Body of pancreas (tissue), 4 donors: ENCODE results near the gene CFAP92. TPM values are rescaled to one million over a fixed set of nuclear protein-coding genes. Genes with fewer than 3 reads are reported as not detected.
A peak's percentile ranks its signal among the peaks of the same experiment; 100 is the strongest.

Source experiments
- ATAC-seq: fragments of 150-250 bp; one replicate; pipeline ENCODE4 v1.9.1; 2016
- DNase-seq, 4 donors: peaks; one replicate each; pipeline ENCODE4 v3.0.0-alpha.2; 2019
- H3K27ac ChIP-seq, 4 donors: fragments of 200-600 bp; sonication (generic); 1 replicate in 3 of 4; 2 replicates in 1 of 4; pipeline versions ENCODE4 v1.5.1 to v1.6.1; 2016 to 2019; ENCODE audit warnings: mild to moderate bottlenecking in 1 of 4, mixed read lengths in 1 of 4, moderate library complexity in 1 of 4
- H3K27me3 ChIP-seq, 2 donors: fragments of 200-600 bp; sonication (generic); one replicate each; pipeline ENCODE4 v1.6.0; 2016; ENCODE audit warnings: mild to moderate bottlenecking in 1 of 2
- H3K36me3 ChIP-seq, 2 donors: fragments of 200-600 bp; sonication (generic); replicated peaks in 1 of 2; 2 replicates each; pipeline ENCODE4 v1.5.1; 2016; ENCODE audit warnings: low read depth in 2 of 2; ENCODE audit not compliant: insufficient read depth in 1 of 2
- H3K4me1 ChIP-seq: fragments of 200-600 bp; sonication (generic); one replicate; pipeline ENCODE4 v1.6.0; 2016
- H3K4me3 ChIP-seq, 2 donors: fragments of 200-600 bp; sonication (generic); 1 replicate in 1 of 2; 2 replicates in 1 of 2; pipeline ENCODE4 v1.5.1; 2016 to 2019
- H3K9me3 ChIP-seq, 3 donors: fragments of 200-600 bp; sonication (generic); 1 replicate in 2 of 3; 2 replicates in 1 of 3; pipeline ENCODE4 v1.5.1; 2016
- POLR2A ChIP-seq, 3 donors: fragments of 450-650 bp; IDR thresholded peaks; one replicate each; pipeline ENCODE4 v1.6.1; 2016; ENCODE audit warnings: antibody characterized with exemption in 3 of 3, mild to moderate bottlenecking in 2 of 3
- WGBS, 2 donors: methylation state at CpG; one replicate each; pipeline ENCODE4 v1.1.5; 2017; 5-methylcytosine and 5-hydroxymethylcytosine counted together
- intact Hi-C: fragments of 100-400 bp; cut with DNase I; formaldehyde crosslinking; loops from one replicate; pipeline ENCODE4 v1.15.1; 2023
- total RNA-seq, 2 donors: library from RNA; depleted of rRNA; stranded (reverse); fragments of >200 nt; gene quantifications; one replicate each; pipeline ENCODE4 v1.1.0, GENCODE V29; 2016
- TF ChIP-seq, protein P1 (sequence below), 7 experiments: fragments of 450-650 bp in 4 of 7; fragments of 200-600 bp in 3 of 7; sonication (generic) in 3 of 7; IDR thresholded peaks; one replicate each; pipeline ENCODE4 v1.5.1; 2016 to 2019; ENCODE audit warnings: antibody characterized with exemption in 7 of 7

Gene CFAP92
- total RNA-seq, 2 donors from 2014 or later: not detected

DNA sequence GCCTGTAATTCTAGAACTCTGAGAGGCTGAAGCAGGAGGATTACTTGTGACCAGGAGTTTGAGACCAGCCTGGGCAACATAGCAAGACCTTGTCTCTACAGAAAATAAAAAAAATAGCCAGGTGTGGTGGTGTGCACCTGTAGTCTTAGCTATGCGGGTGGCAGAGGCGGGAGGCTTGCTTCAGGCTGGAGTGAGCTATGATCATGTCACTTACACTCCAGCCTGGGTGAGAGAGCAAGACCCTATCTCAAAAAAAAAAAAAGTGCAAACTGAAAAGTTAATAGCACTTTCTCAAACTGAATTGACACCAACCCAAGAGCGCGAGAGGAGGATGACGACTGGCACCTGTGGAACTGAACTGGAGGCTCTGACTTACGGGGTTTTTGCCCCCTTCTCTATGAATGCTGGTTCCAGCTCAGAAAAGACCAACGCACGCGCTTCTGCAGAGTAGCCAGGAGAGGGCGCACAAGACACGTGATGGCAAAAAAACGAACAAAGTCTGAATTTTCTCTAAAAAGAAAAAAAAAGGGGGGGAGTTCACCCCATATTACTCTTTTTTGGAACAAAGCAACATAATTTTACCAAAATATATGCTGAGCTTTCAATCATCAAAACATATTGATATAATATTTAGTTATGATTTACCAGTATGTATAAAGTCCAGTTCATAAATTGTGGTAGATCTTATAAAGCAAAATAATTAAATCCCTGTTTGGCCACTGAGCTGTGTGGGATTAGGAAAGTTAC, 23.7 kb downstream of the CFAP92 start:
- H3K27ac ChIP-seq: no peak overlapping the region
- no peaks in the 10 kb centered on the region for H3K4me1 ChIP-seq

DNA sequence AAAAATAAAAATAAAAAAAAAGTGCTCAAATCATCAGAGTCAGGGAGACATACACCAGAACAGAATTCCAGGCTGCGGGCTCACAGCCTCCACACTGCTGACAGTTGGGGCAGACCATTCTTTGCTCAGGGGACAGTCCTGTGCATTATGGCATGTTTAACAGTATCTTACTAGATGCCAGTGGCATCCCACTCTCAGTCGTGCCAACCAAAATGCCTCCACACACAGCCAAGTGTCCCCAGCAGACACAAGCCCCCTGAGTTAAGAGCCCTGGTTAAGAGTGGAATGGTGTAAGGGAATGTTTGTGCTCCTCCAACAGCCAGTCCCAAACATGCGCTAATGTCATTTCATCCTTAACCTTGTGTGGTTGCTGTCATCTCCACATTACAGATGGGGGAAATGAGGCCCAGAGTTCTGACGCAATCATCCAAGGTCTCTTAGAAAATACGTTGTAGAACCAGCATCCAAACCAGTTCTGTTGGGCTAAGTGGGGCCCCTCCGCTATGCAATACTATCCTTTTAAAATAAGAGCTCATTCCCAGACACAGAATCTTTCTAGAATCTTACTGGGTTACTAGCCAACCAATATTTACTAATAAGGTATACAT, 26.0 kb downstream of the CFAP92 start:
- Histone ChIP-seq H3K36me3 (no peaks in the 10 kb centered on the region), H3K27ac (no peak overlapping the region), H3K4me1 (no peaks in the 10 kb centered on the region), H3K9me3 (no peaks in the 10 kb centered on the region), H3K27me3 (no peaks in the 10 kb centered on the region), H3K4me3 (no peak overlapping the region)
- intact Hi-C loops: loop anchor here (5.0 kb wide), 1 partner anchor 279 kb away; the partner anchor contains the start of gene COPG1
- TF ChIP-seq, protein P1, sequence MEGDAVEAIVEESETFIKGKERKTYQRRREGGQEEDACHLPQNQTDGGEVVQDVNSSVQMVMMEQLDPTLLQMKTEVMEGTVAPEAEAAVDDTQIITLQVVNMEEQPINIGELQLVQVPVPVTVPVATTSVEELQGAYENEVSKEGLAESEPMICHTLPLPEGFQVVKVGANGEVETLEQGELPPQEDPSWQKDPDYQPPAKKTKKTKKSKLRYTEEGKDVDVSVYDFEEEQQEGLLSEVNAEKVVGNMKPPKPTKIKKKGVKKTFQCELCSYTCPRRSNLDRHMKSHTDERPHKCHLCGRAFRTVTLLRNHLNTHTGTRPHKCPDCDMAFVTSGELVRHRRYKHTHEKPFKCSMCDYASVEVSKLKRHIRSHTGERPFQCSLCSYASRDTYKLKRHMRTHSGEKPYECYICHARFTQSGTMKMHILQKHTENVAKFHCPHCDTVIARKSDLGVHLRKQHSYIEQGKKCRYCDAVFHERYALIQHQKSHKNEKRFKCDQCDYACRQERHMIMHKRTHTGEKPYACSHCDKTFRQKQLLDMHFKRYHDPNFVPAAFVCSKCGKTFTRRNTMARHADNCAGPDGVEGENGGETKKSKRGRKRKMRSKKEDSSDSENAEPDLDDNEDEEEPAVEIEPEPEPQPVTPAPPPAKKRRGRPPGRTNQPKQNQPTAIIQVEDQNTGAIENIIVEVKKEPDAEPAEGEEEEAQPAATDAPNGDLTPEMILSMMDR (IDR thresholded peaks at IDR 0.05): no peak
- DNase-seq (no peak), ATAC-seq (no peak)
- whole genome bisulfite sequencing, 2 donors: 70 to 72% methylated on average over 6 of the region's 6 CpGs

More for the DNA sequence above, 23.7 kb downstream of the CFAP92 start:
- Histone ChIP-seq H3K9me3 (no peaks in the 10 kb centered on the region), H3K27me3 (no peaks in the 10 kb centered on the region), H3K4me3 (no peak overlapping the region), H3K36me3 (no peaks in the 10 kb centered on the region)
- peak; percentile 37 to 50 (median 41) for DNase-seq
- WGBS, 2 donors: 8% methylated on average over 12 of the region's 12 CpGs
- peak; percentile 64 for ATAC-seq
- intact Hi-C loops: loop anchor here (5.0 kb wide), 1 partner anchor 277 kb away; the partner anchor contains the start of gene COPG1
- TF ChIP-seq, protein P1 (IDR thresholded peaks at IDR 0.05): peak; percentile 69 to 93 (median 82)
- TF ChIP-seq POLR2A (IDR thresholded peaks at IDR 0.05): no peak

DNA sequence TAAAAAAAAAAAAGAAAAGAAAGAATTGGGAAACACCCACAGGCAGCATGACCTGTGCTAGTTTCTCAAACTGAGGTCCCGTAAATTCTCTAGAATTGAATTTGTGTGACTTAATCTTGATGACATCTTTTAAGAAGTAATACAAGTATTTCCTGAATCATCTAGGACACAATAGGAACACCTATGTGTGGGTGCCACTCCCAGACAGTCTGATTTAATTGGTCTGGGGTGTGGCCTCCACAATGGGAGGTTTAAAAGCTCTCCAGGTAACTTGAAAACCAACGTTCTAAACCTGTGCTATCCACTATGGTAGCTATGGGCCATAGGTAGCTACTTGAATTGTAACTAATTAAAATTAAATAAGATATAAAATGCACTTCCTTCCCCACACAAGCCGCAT, 28.1 kb downstream of the CFAP92 start:
- no peak overlapping the region for H3K4me3 ChIP-seq
- no peak for TF ChIP-seq POLR2A (IDR thresholded peaks at IDR 0.05)
- TF ChIP-seq, protein P1 (IDR thresholded peaks at IDR 0.05): no peak
- H3K9me3 ChIP-seq: no peaks in the 10 kb centered on the region
- 76 to 78% methylated on average over 3 of the region's 3 CpGs for WGBS, 2 donors
- no peak for DNase-seq
- no peaks in the 10 kb centered on the region for H3K4me1 ChIP-seq
- no peak overlapping the region for H3K27ac ChIP-seq
- no peaks in the 10 kb centered on the region for H3K27me3 ChIP-seq
- ATAC-seq: no peak
- intact Hi-C loops: loop anchor here (5.0 kb wide), 1 partner anchor 281 kb away; the partner anchor contains the start of gene COPG1
- H3K36me3 ChIP-seq: no peaks in the 10 kb centered on the region

DNA sequence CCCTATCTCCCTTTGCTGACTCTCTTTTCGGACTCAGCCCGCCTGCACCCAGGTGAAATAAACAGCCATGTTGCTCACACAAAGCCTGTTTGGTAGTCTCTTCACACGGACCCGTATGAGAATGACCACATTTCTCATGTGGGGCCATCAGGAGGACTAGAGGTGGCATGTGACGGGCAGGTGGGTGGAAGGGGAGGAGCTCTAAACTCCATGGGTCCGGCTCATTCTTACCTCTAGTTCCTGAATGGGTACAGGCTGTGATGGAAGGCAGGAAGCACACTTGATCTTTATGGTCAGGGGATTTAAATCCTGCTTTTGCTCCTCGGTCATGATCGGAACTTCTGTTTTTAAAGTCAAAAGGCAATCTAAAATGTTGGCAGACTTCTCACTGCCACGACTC, 28.6 kb downstream of the CFAP92 start:
- intact Hi-C loops: loop anchor here (5.0 kb wide), 1 partner anchor 282 kb away; the partner anchor contains the start of gene COPG1
- TF ChIP-seq, protein P1 (IDR thresholded peaks at IDR 0.05): no peak
- TF ChIP-seq POLR2A (IDR thresholded peaks at IDR 0.05): no peak
- Histone ChIP-seq H3K9me3 (no peaks in the 10 kb centered on the region), H3K27me3 (no peaks in the 10 kb centered on the region), H3K4me1 (no peaks in the 10 kb centered on the region), H3K4me3 (no peak overlapping the region), H3K36me3 (no peaks in the 10 kb centered on the region), H3K27ac (no peak overlapping the region)
- DNase-seq: no peak
- no peak for ATAC-seq
- WGBS, 2 donors: 75 to 78% methylated on average over 9 of the region's 9 CpGs
